Endothelial cell of umbilical vein (primary cell): Measurements from ENCODE around the gene ZBTB17. TPM values are rescaled to one million over a fixed set of nuclear protein-coding genes. Genes with fewer than 3 reads are reported as not detected.

Source experiments
- BruUV-seq: library from RNA; stranded (reverse); fragments of 400-500 nt; replicated peaks from 2 replicates; lab custom pipeline; 2021; lab: Mats Ljungman, UMichigan
- CTCF ChIA-PET: fragments of 300-600, 350-600 bp; sonication (Branson Sonifier 250); formaldehyde crosslinking; loops from one replicate; lab custom pipeline; 2021; ENCODE audit warnings: antibody characterized with exemption, inconsistent platforms; lab: Charles Lee
- POLR2A ChIA-PET: fragments of 300-600, 350-600 bp; sonication (Branson Sonifier 250); formaldehyde crosslinking; loops from one replicate; lab custom pipeline; 2021; ENCODE audit warnings: antibody characterized with exemption, inconsistent platforms; lab: Charles Lee
- DNase-seq: peaks from one replicate; pipeline ENCODE4 v3.0.0-alpha.2; 2011; ENCODE audit warnings: low read depth, low spot score
- FAIRE-seq: peaks from 2 replicates; lab custom pipeline; 2011; peaks lifted over from hg19 to GRCh38; lab: Jason Lieb, UNC
- H2AFZ ChIP-seq: 2 replicates; pipeline ENCODE4 v1.6.0; 2012; ENCODE audit warnings: low read depth, low read length, control low read depth, inconsistent platforms
- H3K27ac ChIP-seq: 2 replicates; pipeline ENCODE4 v1.5.1; 2011; ENCODE audit warnings: low read depth, mild to moderate bottlenecking, control low read depth, low read length, moderate library complexity; ENCODE audit not compliant: insufficient read depth
- H3K27me3 ChIP-seq, 2 experiments: 2 replicates each; pipeline versions ENCODE4 v1.6.0 to v1.6.1; 2011; ENCODE audit warnings: low read length in 2 of 2, mixed read lengths in 1 of 2; ENCODE audit not compliant: control insufficient read depth in 2 of 2, insufficient read depth in 2 of 2
- H3K36me3 ChIP-seq, 2 experiments: 2 replicates in 1 of 2; 3 replicates in 1 of 2; pipeline ENCODE4 v1.5.1; 2011; ENCODE audit warnings: low read length in 2 of 2, mild to moderate bottlenecking in 1 of 2, moderate library complexity in 1 of 2; ENCODE audit not compliant: control insufficient read depth in 2 of 2, insufficient read depth in 2 of 2; ENCODE audit errors: extremely low read depth in 1 of 2
- H3K4me1 ChIP-seq: 3 replicates; pipeline ENCODE4 v1.5.1; 2011; ENCODE audit warnings: mild to moderate bottlenecking, low read length; ENCODE audit not compliant: control insufficient read depth, insufficient read depth; ENCODE audit errors: extremely low read depth
- H3K4me2 ChIP-seq: 2 replicates; pipeline ENCODE4 v1.6.1; 2011; ENCODE audit warnings: low read length, control low read depth, mixed read lengths; ENCODE audit not compliant: insufficient read depth
- H3K4me3 ChIP-seq, 3 experiments: fragments of 200-600 bp in 1 of 3; sonication (generic), shearing (Covaris generic) in 1 of 3; replicated peaks in 1 of 3; 2 replicates each; pipeline ENCODE4 v1.5.1; 2011 to 2016; ENCODE audit warnings: control low read depth in 3 of 3, low read length in 3 of 3, mild to moderate bottlenecking in 2 of 3, inconsistent platforms in 1 of 3, low read depth in 1 of 3, moderate library complexity in 1 of 3; ENCODE audit not compliant: insufficient read depth in 1 of 3
- H3K79me2 ChIP-seq: 2 replicates; pipeline ENCODE4 v1.6.0; 2012; ENCODE audit warnings: low read length, inconsistent platforms; ENCODE audit not compliant: control insufficient read depth, insufficient read depth
- H3K9ac ChIP-seq: replicated peaks from 2 replicates; pipeline ENCODE3; 2011; ENCODE audit warnings: low read length, control low read depth; ENCODE audit not compliant: insufficient read depth; ENCODE audit errors: extremely low read depth
- H3K9me1 ChIP-seq: replicated peaks from 3 replicates; pipeline ENCODE4 v1.6.0; 2011; ENCODE audit warnings: mild to moderate bottlenecking, low read length; ENCODE audit not compliant: control insufficient read depth, insufficient read depth; ENCODE audit errors: extremely low read depth
- H3K9me3 ChIP-seq: replicated peaks from 2 replicates; pipeline ENCODE4 v1.5.1; 2012; ENCODE audit warnings: low read length, inconsistent platforms; ENCODE audit not compliant: control insufficient read depth, insufficient read depth
- H4K20me1 ChIP-seq: replicated peaks from 2 replicates; pipeline ENCODE3; 2011; ENCODE audit warnings: mild to moderate bottlenecking, low read length; ENCODE audit not compliant: control insufficient read depth, insufficient read depth; ENCODE audit errors: extremely low read depth
- CTCF ChIP-seq, 2 donors: IDR thresholded peaks; 1 replicate in 1 of 2; 2 replicates in 1 of 2; pipeline ENCODE4 v1.5.1; 2011; ENCODE audit warnings: low read length in 2 of 2, mild to moderate bottlenecking in 2 of 2, moderate library complexity in 2 of 2, control low read depth in 1 of 2, inconsistent platforms in 1 of 2, low read depth in 1 of 2; ENCODE audit not compliant: insufficient read depth in 1 of 2; ENCODE audit errors: extremely low read depth in 1 of 2
- EZH2 ChIP-seq: IDR thresholded peaks from 2 replicates; pipeline ENCODE4 v1.6.1; 2012; ENCODE audit warnings: borderline replicate concordance, low read depth, mild to moderate bottlenecking, moderate library complexity, low read length, inconsistent platforms; ENCODE audit not compliant: severe bottlenecking
- FOS ChIP-seq: IDR thresholded peaks from 2 replicates; pipeline ENCODE4 v1.6.1; 2011; ENCODE audit warnings: mild to moderate bottlenecking, low read length, moderate library complexity, borderline replicate concordance; ENCODE audit not compliant: insufficient read depth
- GATA2 ChIP-seq: IDR thresholded peaks from 2 replicates; pipeline ENCODE4 v1.7.0; 2011; ENCODE audit warnings: low read depth, mild to moderate bottlenecking, moderate library complexity, mixed read lengths, low read length; ENCODE audit not compliant: insufficient read length, insufficient read depth
- JUN ChIP-seq: IDR thresholded peaks from 2 replicates; pipeline ENCODE4 v1.6.1; 2011; ENCODE audit warnings: borderline replicate concordance, low read depth; ENCODE audit not compliant: insufficient read length, insufficient read depth
- MAX ChIP-seq: IDR thresholded peaks from 2 replicates; pipeline ENCODE4 v1.6.1; 2011; ENCODE audit not compliant: insufficient read depth, insufficient read length
- MYC ChIP-seq: IDR thresholded peaks from one replicate; pipeline ENCODE4 v1.6.1; 2011; ENCODE audit warnings: mild to moderate bottlenecking, low read depth, low read length
- POLR2A ChIP-seq: IDR thresholded peaks from 2 replicates; pipeline ENCODE4 v1.6.1; 2012; ENCODE audit warnings: low read depth, mild to moderate bottlenecking, control low read depth, low read length
- POLR2AphosphoS5 ChIP-seq: IDR thresholded peaks from 2 replicates; pipeline ENCODE4 v1.6.1; 2012; ENCODE audit warnings: low read depth, mild to moderate bottlenecking, control low read depth, low read length, moderate library complexity; ENCODE audit not compliant: insufficient read depth
- dilution Hi-C: fragments of 300-500 bp; cut with MboI; formaldehyde crosslinking; loops from one replicate; pipeline ENCODE4 v1.15.0; 2019; ENCODE audit warnings: low sequenced_read_pairs; ENCODE audit not compliant: extremely low pct_ligation_motif_present
- intact Hi-C: fragments of 100-400 bp; cut with micrococcal nuclease; formaldehyde crosslinking; loops from one replicate; pipeline ENCODE4 v1.10.0; 2022
- polyA plus RNA-seq, 4 experiments: library from polyadenylated mRNA; depleted of rRNA in 3 of 4; stranded (reverse) in 3 of 4; unstranded in 1 of 4; fragments of >200 nt; gene quantifications; 2 replicates each; pipeline versions ENCODE4 v1.2.1 to v1.2.3, GENCODE V29; 2011 to 2012; ENCODE audit warnings: missing spikeins in 1 of 4
- total RNA-seq: library from RNA; stranded (reverse); gene quantifications from 2 replicates; pipeline ENCODE4 v1.2.3, GENCODE V29; 2021

ZBTB17 gene
- total and polyA plus RNA-seq, 2 donors (not counting 3 experiments of a cell fraction or from before 2014, with no cell fraction given), result 43.9 to 72.7 TPM

GRCh38 chr1:15963363-15963967, 12.4 kb downstream of the ZBTB17 start:
- no peak for DNase-seq
- CTCF ChIA-PET, result interaction anchor here (1.3 kb wide), 1 partner anchor 11 kb away, joined by 3 read pairs; no protein-coding TSS in a partner anchor
- Histone ChIP-seq H3K27me3 (no peaks in the 10 kb centered on the region), H3K79me2 (peaks cover 47% of the 10 kb centered on the region), H3K4me2 (no peak overlapping the region), H3K4me3 (no peak overlapping the region), H3K36me3 (no peaks in the 10 kb centered on the region), H3K9me1 (no peaks in the 10 kb centered on the region), H3K4me1 (peaks cover 23% of the 10 kb centered on the region), H2AFZ (no peak overlapping the region), H3K27ac (no peak overlapping the region), H4K20me1 (no peaks in the 10 kb centered on the region), H3K9me3 (no peaks in the 10 kb centered on the region), H3K9ac (no peak overlapping the region)
- TF ChIP-seq POLR2AphosphoS5 (no peak), CTCF (IDR thresholded peaks at IDR 0.05; ENCODE audit: extremely low read depth in 1 of 2, insufficient read depth in 1 of 2, low read depth in 1 of 2, low read length in 2 of 2) (no peak), GATA2 (no peak), EZH2 (no peak), MAX (no peak), MYC (no peak), POLR2A (no peak), FOS (no peak), JUN (no peak)
- dilution Hi-C loops (no loop called here), intact Hi-C loops (no loop called here)
- BruUV-seq, result no TSS peak
- FAIRE-seq, result no peak
- POLR2A ChIA-PET, result no interaction called here
